Gastroesophageal sphincter (tissue), 3 donors: Measurements from ENCODE around the gene RNF44.

Experiments used
- CTCF ChIP-seq, 4 experiments: fragments of 200-600 bp in 2 of 4; fragments of 450-650 bp in 2 of 4; sonication (generic) in 1 of 4; IDR thresholded peaks; one replicate each; pipeline ENCODE4 v1.5.1; 2017 to 2019; ENCODE audit warnings: antibody characterized with exemption in 4 of 4, mild to moderate bottlenecking in 2 of 4, moderate library complexity in 2 of 4
- POLR2A ChIP-seq, 2 donors: fragments of 450-650 bp; IDR thresholded peaks; one replicate each; pipeline ENCODE4 v1.6.1; 2017; ENCODE audit warnings: antibody characterized with exemption in 2 of 2, mild to moderate bottlenecking in 2 of 2, moderate library complexity in 1 of 2

- TF ChIP-seq CTCF (IDR thresholded peaks at IDR 0.05) (no peak), POLR2A (IDR thresholded peaks at IDR 0.05) (no peak)
These were observed 6.7 kb downstream of the RNF44 start for GRCh38 chr5:176530393-176530982.
